K562 (cell line): ENCODE measurements around the gene ITM2B.
"Not testable (repeated sequence)": the region's sequence is repeated elsewhere in the genome, so short reads cannot be mapped to it uniquely, and the experiment has no call there.

ENCODE experiments used
- EP300 ChIP-seq: IDR thresholded peaks from 2 replicates; pipeline ENCODE4 v1.6.1; 2012; ENCODE audit warnings: low read length, improper control_type of control experiment
- FOXA1 ChIP-seq: fragments of 450-650 bp; IDR thresholded peaks from 2 replicates; pipeline ENCODE4 v1.6.1; 2016; ENCODE audit warnings: mild to moderate bottlenecking, borderline replicate concordance
- GABPB1 ChIP-seq: sonication (generic); formaldehyde crosslinking; IDR thresholded peaks from 2 replicates; pipeline ENCODE4 v1.8.0; 2022; ENCODE audit warnings: mild to moderate bottlenecking, missing genetic modification reagents
- KDM1A ChIP-seq, 2 experiments: fragments of 450-650 bp; IDR thresholded peaks; 2 replicates each; pipeline ENCODE4 v1.6.1; 2016; ENCODE audit warnings: mild to moderate bottlenecking in 2 of 2
- KLF13 ChIP-seq: fragments of 450-650 bp; IDR thresholded peaks from 2 replicates; pipeline ENCODE4 v1.6.1; 2016; ENCODE audit warnings: missing genetic modification characterization, low read depth, mild to moderate bottlenecking, missing compliant biosample characterization, moderate library complexity, borderline replicate concordance
- NFATC3 ChIP-seq: fragments of 450-650 bp; IDR thresholded peaks from 2 replicates; pipeline ENCODE4 v1.6.1; 2017; ENCODE audit warnings: mild to moderate bottlenecking
- POLR2A ChIP-seq: fragments of 450-650 bp; conservative IDR thresholded peaks from 2 replicates; pipeline ENCODE4 v1.6.1; 2016
- RFX5 ChIP-seq: IDR thresholded peaks from 2 replicates; pipeline ENCODE4 v1.6.1; 2011; ENCODE audit warnings: low read depth, mild to moderate bottlenecking, improper control_type of control experiment, low read length
- SETDB1 ChIP-seq: IDR thresholded peaks from one replicate; pipeline ENCODE4 v1.6.1; 2012; ENCODE audit warnings: low read length, control low read depth, inconsistent platforms
- ZFP36 ChIP-seq: fragments of 150-350 bp; IDR thresholded peaks from 2 replicates; pipeline ENCODE4 v1.6.1; 2018; ENCODE audit warnings: low read length, low read depth; ENCODE audit not compliant: partially characterized antibody
- ZNF23 ChIP-seq: fragments of 250-450 bp; sonication (Bioruptor Pico); IDR thresholded peaks from 2 replicates; pipeline ENCODE4 v1.4.0; 2020; ENCODE audit warnings: mild to moderate bottlenecking
- TF ChIP-seq, protein P1 (sequence below), 3 experiments: IDR thresholded peaks in 2 of 3; conservative IDR thresholded peaks in 1 of 3; 2 replicates each; pipeline ENCODE4 v1.5.1; 2011 to 2012; ENCODE audit warnings: low read length in 3 of 3, mild to moderate bottlenecking in 3 of 3, control low read depth in 2 of 3, improper control_type of control experiment in 1 of 3, inconsistent platforms in 1 of 3, low read depth in 1 of 3, mixed read lengths in 1 of 3, moderate library complexity in 1 of 3; ENCODE audit not compliant: insufficient read depth in 2 of 3
- TF ChIP-seq, protein P2 (sequence below), 2 experiments: fragments of 450-650 bp in 1 of 2; IDR thresholded peaks; 2 replicates each; pipeline ENCODE4 v1.6.1; 2011 to 2017; ENCODE audit warnings: low read depth in 2 of 2, antibody characterized with exemption in 1 of 2, borderline replicate concordance in 1 of 2, low read length in 1 of 2, mild to moderate bottlenecking in 1 of 2, mixed read lengths in 1 of 2; ENCODE audit not compliant: control insufficient read depth in 1 of 2

DNA sequence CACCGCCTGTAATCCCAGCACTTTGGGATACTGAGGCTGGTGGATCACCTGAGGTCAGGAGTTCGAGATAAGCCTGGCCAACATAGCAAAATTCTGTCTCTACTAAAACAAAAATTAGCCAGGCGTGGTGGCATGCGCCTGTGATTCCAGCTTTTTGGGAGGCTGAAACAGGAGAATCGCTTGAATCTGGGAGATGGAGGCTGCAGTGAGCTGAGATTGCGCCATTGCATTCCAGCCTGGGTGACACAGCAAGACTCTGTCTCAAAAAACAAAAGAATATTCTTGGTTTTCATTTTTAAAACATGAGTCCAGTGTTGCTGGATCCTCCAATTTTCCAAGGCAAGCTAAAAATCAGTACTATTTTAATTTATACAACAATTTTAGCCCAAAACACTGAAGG lies 6.4 kb downstream of the ITM2B start:
- TF ChIP-seq ZFP36; GABPB1 (CRISPR knock-in tag); POLR2A; KLF13; FOXA1; NFATC3; SETDB1; KDM1A (IDR thresholded peaks at IDR 0.05); RFX5; EP300; ZNF23 (CRISPR knock-in tag): not testable (repeated sequence)
- TF ChIP-seq, protein P1, sequence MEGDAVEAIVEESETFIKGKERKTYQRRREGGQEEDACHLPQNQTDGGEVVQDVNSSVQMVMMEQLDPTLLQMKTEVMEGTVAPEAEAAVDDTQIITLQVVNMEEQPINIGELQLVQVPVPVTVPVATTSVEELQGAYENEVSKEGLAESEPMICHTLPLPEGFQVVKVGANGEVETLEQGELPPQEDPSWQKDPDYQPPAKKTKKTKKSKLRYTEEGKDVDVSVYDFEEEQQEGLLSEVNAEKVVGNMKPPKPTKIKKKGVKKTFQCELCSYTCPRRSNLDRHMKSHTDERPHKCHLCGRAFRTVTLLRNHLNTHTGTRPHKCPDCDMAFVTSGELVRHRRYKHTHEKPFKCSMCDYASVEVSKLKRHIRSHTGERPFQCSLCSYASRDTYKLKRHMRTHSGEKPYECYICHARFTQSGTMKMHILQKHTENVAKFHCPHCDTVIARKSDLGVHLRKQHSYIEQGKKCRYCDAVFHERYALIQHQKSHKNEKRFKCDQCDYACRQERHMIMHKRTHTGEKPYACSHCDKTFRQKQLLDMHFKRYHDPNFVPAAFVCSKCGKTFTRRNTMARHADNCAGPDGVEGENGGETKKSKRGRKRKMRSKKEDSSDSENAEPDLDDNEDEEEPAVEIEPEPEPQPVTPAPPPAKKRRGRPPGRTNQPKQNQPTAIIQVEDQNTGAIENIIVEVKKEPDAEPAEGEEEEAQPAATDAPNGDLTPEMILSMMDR (IDR thresholded peaks at IDR 0.05 in 2 of 3, conservative IDR thresholded peaks at IDR 0.05 in 1 of 3; ENCODE audit: insufficient read depth in 2 of 3, low read depth in 1 of 3, low read length in 3 of 3) = not testable (repeated sequence)
- TF ChIP-seq, protein P2, sequence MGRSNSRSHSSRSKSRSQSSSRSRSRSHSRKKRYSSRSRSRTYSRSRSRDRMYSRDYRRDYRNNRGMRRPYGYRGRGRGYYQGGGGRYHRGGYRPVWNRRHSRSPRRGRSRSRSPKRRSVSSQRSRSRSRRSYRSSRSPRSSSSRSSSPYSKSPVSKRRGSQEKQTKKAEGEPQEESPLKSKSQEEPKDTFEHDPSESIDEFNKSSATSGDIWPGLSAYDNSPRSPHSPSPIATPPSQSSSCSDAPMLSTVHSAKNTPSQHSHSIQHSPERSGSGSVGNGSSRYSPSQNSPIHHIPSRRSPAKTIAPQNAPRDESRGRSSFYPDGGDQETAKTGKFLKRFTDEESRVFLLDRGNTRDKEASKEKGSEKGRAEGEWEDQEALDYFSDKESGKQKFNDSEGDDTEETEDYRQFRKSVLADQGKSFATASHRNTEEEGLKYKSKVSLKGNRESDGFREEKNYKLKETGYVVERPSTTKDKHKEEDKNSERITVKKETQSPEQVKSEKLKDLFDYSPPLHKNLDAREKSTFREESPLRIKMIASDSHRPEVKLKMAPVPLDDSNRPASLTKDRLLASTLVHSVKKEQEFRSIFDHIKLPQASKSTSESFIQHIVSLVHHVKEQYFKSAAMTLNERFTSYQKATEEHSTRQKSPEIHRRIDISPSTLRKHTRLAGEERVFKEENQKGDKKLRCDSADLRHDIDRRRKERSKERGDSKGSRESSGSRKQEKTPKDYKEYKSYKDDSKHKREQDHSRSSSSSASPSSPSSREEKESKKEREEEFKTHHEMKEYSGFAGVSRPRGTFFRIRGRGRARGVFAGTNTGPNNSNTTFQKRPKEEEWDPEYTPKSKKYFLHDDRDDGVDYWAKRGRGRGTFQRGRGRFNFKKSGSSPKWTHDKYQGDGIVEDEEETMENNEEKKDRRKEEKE (IDR thresholded peaks at IDR 0.05; ENCODE audit: borderline replicate concordance in 1 of 2, control insufficient read depth in 1 of 2, low read depth in 2 of 2, low read length in 1 of 2) = not testable (repeated sequence)
